Stimulated activated CD4-positive, alpha-beta T cell treated with anti-CD3 and anti-CD28 coated beads, Interleukin-2, amount 100 ng/mL, for 24 hours (primary cell): ENCODE results near the gene NME5.
"Not testable (repeated sequence)": the region's sequence is repeated elsewhere in the genome, so short reads cannot be mapped to it uniquely, and the experiment has no call there.

Experiments
- DNase-seq, 2 donors: peaks; one replicate each; pipeline ENCODE4 v3.0.0-alpha.2; 2020

NME5 gene

GRCh38 chr5:138138949-138139780, at the start of gene NME5:
Gene NME5 (minus strand): TSS chr5:138139428. CDS start chr5:138138780, 648 bp downstream.
- peak in 1 of 2 donors; percentile 4 for DNase-seq

GRCh38 chr5:138188626-138189025, 49.4 kb upstream of the NME5 start:
- no peak for DNase-seq

GRCh38 chr5:138186002-138186447, 46.8 kb upstream of the NME5 start:
- DNase-seq: no peak

- no peak for DNase-seq
Measured at GRCh38 chr5:138182808-138183207, 43.6 kb upstream of the NME5 start.

GRCh38 chr5:138180841-138181240, 41.6 kb upstream of the NME5 start:
- no peak for DNase-seq

GRCh38 chr5:138180183-138180782, 41.1 kb upstream of the NME5 start:
- no peak for DNase-seq

GRCh38 chr5:138179277-138179857, 40.1 kb upstream of the NME5 start:
- DNase-seq: peak in 1 of 2 donors; percentile 23

- peak; percentile 90 to 91 for DNase-seq
Measured at GRCh38 chr5:138178516-138179276, 39.5 kb upstream of the NME5 start, which contains the start of the genes BRD8 and KIF20A. Gene BRD8 (minus strand): TSS chr5:138178630. CDS start chr5:138178614, 16 bp downstream. Gene KIF20A (plus strand): TSS chr5:138179112. CDS start chr5:138179681, 569 bp downstream.

- DNase-seq: peak; percentile 34
Measured at GRCh38 chr5:138177941-138178515, 38.8 kb upstream of the NME5 start.

- no peak for DNase-seq
Measured at GRCh38 chr5:138170299-138170698, 31.1 kb upstream of the NME5 start.

GRCh38 chr5:138169124-138169523, 29.9 kb upstream of the NME5 start:
- no peak for DNase-seq

- no peak for DNase-seq
Measured at GRCh38 chr5:138163721-138164120, 24.5 kb upstream of the NME5 start.

- DNase-seq: no peak
Measured at GRCh38 chr5:138160706-138161105, 21.5 kb upstream of the NME5 start.

- DNase-seq: no peak
Measured at GRCh38 chr5:138159666-138160065, 20.4 kb upstream of the NME5 start.

- DNase-seq: no peak
Measured at GRCh38 chr5:138157626-138158025, 18.4 kb upstream of the NME5 start.

- not testable (repeated sequence) for DNase-seq
Measured at GRCh38 chr5:138155977-138156376, 16.7 kb upstream of the NME5 start.

- DNase-seq: no peak
Measured at GRCh38 chr5:138149530-138149929, 10.3 kb upstream of the NME5 start.

- no peak for DNase-seq
Measured at GRCh38 chr5:138148811-138149210, 9.6 kb upstream of the NME5 start.

GRCh38 chr5:138143578-138143977, 4.3 kb upstream of the NME5 start:
- not testable (repeated sequence) for DNase-seq

GRCh38 chr5:138141734-138142133, 2.5 kb upstream of the NME5 start:
- no peak for DNase-seq

- DNase-seq: no peak
Measured at GRCh38 chr5:138140268-138140667, 1.0 kb upstream of the NME5 start.

GRCh38 chr5:138139781-138140090, 508 bp upstream of the NME5 start:
- DNase-seq: no peak

GRCh38 chr5:138132543-138132942, 6.7 kb downstream of the NME5 start:
- DNase-seq: no peak
